ENCODE results near the gene GPC6.
A peak's percentile ranks its signal among the peaks of the same experiment; 100 is the strongest.

Gene GPC6

GRCh38 chr13:93522501-93522900, 295.9 kb downstream of the GPC6 start:
- no peak overlapping the region for H2BK12ac ChIP-seq (ENCODE audit: low read length in 2 of 2)
- H2BK120ac ChIP-seq (ENCODE audit: low read depth, low read length) = no peak overlapping the region
- peak overlapping the region; percentile 21 for H3K9ac ChIP-seq (ENCODE audit: low read length)
- no peak overlapping the region for H2AK5ac ChIP-seq (ENCODE audit: low read length, severe bottlenecking)
- H3K36me3 ChIP-seq (ENCODE audit: control insufficient read depth in 1 of 2, insufficient read depth in 2 of 2, low read depth in 1 of 2, low read length in 2 of 2) = no peaks in the 10 kb centered on the region
- H2BK15ac ChIP-seq (ENCODE audit: low read depth, poor library complexity, severe bottlenecking) = no peak overlapping the region
- no peak overlapping the region for H3K4ac ChIP-seq (ENCODE audit: low read depth in 1 of 2, low read length in 2 of 2)
- H3K27ac ChIP-seq (ENCODE audit: low read length, poor library complexity, severe bottlenecking) = peak overlapping the region; percentile 80
- H3K4me1 ChIP-seq (ENCODE audit: control insufficient read depth, insufficient read depth, low read depth, low read length) = no peaks in the 10 kb centered on the region
- H3K4me3 ChIP-seq (ENCODE audit: insufficient read depth in 1 of 2, low read depth in 1 of 2, low read length in 2 of 2) = no peak overlapping the region
- H2AFZ ChIP-seq (ENCODE audit: low read depth, low read length) = no peak overlapping the region
- no peaks in the 10 kb centered on the region for H3K79me1 ChIP-seq (replicated peaks; ENCODE audit: low read length, poor library complexity, severe bottlenecking)
- H3K9me3 ChIP-seq (ENCODE audit: control insufficient read depth, low read length) = no peaks in the 10 kb centered on the region
- H3K18ac ChIP-seq (ENCODE audit: low read depth in 1 of 2, low read length in 2 of 2) = no peak overlapping the region
- no peak overlapping the region for H4K8ac ChIP-seq (ENCODE audit: low read length)
- no peak overlapping the region for H3K14ac ChIP-seq (ENCODE audit: low read length in 2 of 2)
- H3K23ac ChIP-seq (ENCODE audit: low read length in 2 of 2) = no peak overlapping the region
- no peak for DNase-seq
- H3K4me2 ChIP-seq (ENCODE audit: low read length, poor library complexity, severe bottlenecking) = no peak overlapping the region
- H2BK5ac ChIP-seq (ENCODE audit: low read depth, low read length, poor library complexity, severe bottlenecking) = no peak overlapping the region
- 83% methylated on average over 3 of the region's 3 CpGs for WGBS
- H3K27me3 ChIP-seq (ENCODE audit: control insufficient read depth in 1 of 2, insufficient read depth in 1 of 2, low read length in 2 of 2) = no peaks in the 10 kb centered on the region
- no peak overlapping the region for H4K91ac ChIP-seq (ENCODE audit: low read length)

GRCh38 chr13:93525087-93525486, 298.5 kb downstream of the GPC6 start:
- peaks cover 2% of the 10 kb centered on the region for H3K79me1 ChIP-seq (replicated peaks; ENCODE audit: low read length, poor library complexity, severe bottlenecking)
- no peak overlapping the region for H4K8ac ChIP-seq (ENCODE audit: low read length)
- H2BK5ac ChIP-seq (ENCODE audit: low read depth, low read length, poor library complexity, severe bottlenecking) = no peak overlapping the region
- no peak overlapping the region for H3K18ac ChIP-seq (ENCODE audit: low read depth in 1 of 2, low read length in 2 of 2)
- no peak overlapping the region for H2BK15ac ChIP-seq (ENCODE audit: low read depth, poor library complexity, severe bottlenecking)
- no peak overlapping the region for H2BK12ac ChIP-seq (ENCODE audit: low read length in 2 of 2)
- H3K4me2 ChIP-seq (ENCODE audit: low read length, poor library complexity, severe bottlenecking) = no peak overlapping the region
- H3K4me3 ChIP-seq (ENCODE audit: insufficient read depth in 1 of 2, low read depth in 1 of 2, low read length in 2 of 2) = no peak overlapping the region
- H2BK120ac ChIP-seq (ENCODE audit: low read depth, low read length) = no peak overlapping the region
- H4K91ac ChIP-seq (ENCODE audit: low read length) = no peak overlapping the region
- DNase-seq = no peak
- H3K4me1 ChIP-seq (ENCODE audit: control insufficient read depth, insufficient read depth, low read depth, low read length) = no peaks in the 10 kb centered on the region
- H3K27me3 ChIP-seq (ENCODE audit: control insufficient read depth in 1 of 2, insufficient read depth in 1 of 2, low read length in 2 of 2) = no peaks in the 10 kb centered on the region
- no peaks in the 10 kb centered on the region for H3K9me3 ChIP-seq (ENCODE audit: control insufficient read depth, low read length)
- H3K27ac ChIP-seq (ENCODE audit: low read length, poor library complexity, severe bottlenecking) = no peak overlapping the region
- no peak overlapping the region for H2AK5ac ChIP-seq (ENCODE audit: low read length, severe bottlenecking)
- no peak overlapping the region for H3K14ac ChIP-seq (ENCODE audit: low read length in 2 of 2)
- no peak overlapping the region for H3K4ac ChIP-seq (ENCODE audit: low read depth in 1 of 2, low read length in 2 of 2)
- no peak overlapping the region for H3K9ac ChIP-seq (ENCODE audit: low read length)
- H2AFZ ChIP-seq (ENCODE audit: low read depth, low read length) = no peak overlapping the region
- no peak overlapping the region for H3K23ac ChIP-seq (ENCODE audit: low read length in 2 of 2)
- no peaks in the 10 kb centered on the region for H3K36me3 ChIP-seq (ENCODE audit: control insufficient read depth in 1 of 2, insufficient read depth in 2 of 2, low read depth in 1 of 2, low read length in 2 of 2)

GRCh38 chr13:93527748-93528297, 301.2 kb downstream of the GPC6 start:
- Histone ChIP-seq H2AK5ac (ENCODE audit: low read length, severe bottlenecking) (no peak overlapping the region), H3K9me3 (ENCODE audit: control insufficient read depth, low read length) (no peaks in the 10 kb centered on the region), H2AFZ (ENCODE audit: low read depth, low read length) (no peak overlapping the region), H3K27me3 (ENCODE audit: control insufficient read depth in 1 of 2, insufficient read depth in 1 of 2, low read length in 2 of 2) (no peaks in the 10 kb centered on the region), H3K9ac (ENCODE audit: low read length) (no peak overlapping the region), H3K23ac (ENCODE audit: low read length in 2 of 2) (no peak overlapping the region), H3K14ac (ENCODE audit: low read length in 2 of 2) (no peak overlapping the region), H2BK120ac (ENCODE audit: low read depth, low read length) (no peak overlapping the region), H2BK5ac (ENCODE audit: low read depth, low read length, poor library complexity, severe bottlenecking) (no peak overlapping the region), H4K8ac (ENCODE audit: low read length) (no peak overlapping the region), H2BK15ac (ENCODE audit: low read depth, poor library complexity, severe bottlenecking) (no peak overlapping the region), H3K4me2 (ENCODE audit: low read length, poor library complexity, severe bottlenecking) (no peak overlapping the region), H3K4ac (ENCODE audit: low read depth in 1 of 2, low read length in 2 of 2) (no peak overlapping the region), H3K36me3 (ENCODE audit: control insufficient read depth in 1 of 2, insufficient read depth in 2 of 2, low read depth in 1 of 2, low read length in 2 of 2) (no peaks in the 10 kb centered on the region), H3K4me1 (ENCODE audit: control insufficient read depth, insufficient read depth, low read depth, low read length) (no peaks in the 10 kb centered on the region), H2BK12ac (ENCODE audit: low read length in 2 of 2) (no peak overlapping the region), H3K18ac (ENCODE audit: low read depth in 1 of 2, low read length in 2 of 2) (no peak overlapping the region), H3K4me3 (ENCODE audit: insufficient read depth in 1 of 2, low read depth in 1 of 2, low read length in 2 of 2) (no peak overlapping the region), H4K91ac (ENCODE audit: low read length) (no peak overlapping the region), H3K79me1 (replicated peaks; ENCODE audit: low read length, poor library complexity, severe bottlenecking) (peaks cover 4% of the 10 kb centered on the region), H3K27ac (ENCODE audit: low read length, poor library complexity, severe bottlenecking) (no peak overlapping the region)
- DNase-seq = no peak
- WGBS = no CpG with 5 or more reads among the region's 2 CpGs

- Histone ChIP-seq H3K9me3 (ENCODE audit: control insufficient read depth, low read length) (no peaks in the 10 kb centered on the region), H2BK5ac (ENCODE audit: low read depth, low read length, poor library complexity, severe bottlenecking) (no peak overlapping the region), H2AFZ (ENCODE audit: low read depth, low read length) (no peak overlapping the region)
Measured at GRCh38 chr13:93529961-93530360, 303.4 kb downstream of the GPC6 start.

More at GRCh38 chr13:93529961-93530360, 303.4 kb downstream of the GPC6 start:
- DNase-seq = peak; percentile 66
- H3K4me1 ChIP-seq (ENCODE audit: control insufficient read depth, insufficient read depth, low read depth, low read length) = no peaks in the 10 kb centered on the region
- no peak overlapping the region for H3K4me3 ChIP-seq (ENCODE audit: insufficient read depth in 1 of 2, low read depth in 1 of 2, low read length in 2 of 2)
- no peak overlapping the region for H3K18ac ChIP-seq (ENCODE audit: low read depth in 1 of 2, low read length in 2 of 2)
- H3K27me3 ChIP-seq (ENCODE audit: control insufficient read depth in 1 of 2, insufficient read depth in 1 of 2, low read length in 2 of 2) = no peaks in the 10 kb centered on the region
- peaks cover 4% of the 10 kb centered on the region for H3K79me1 ChIP-seq (replicated peaks; ENCODE audit: low read length, poor library complexity, severe bottlenecking)
- no peak overlapping the region for H2AK5ac ChIP-seq (ENCODE audit: low read length, severe bottlenecking)
- no peak overlapping the region for H3K23ac ChIP-seq (ENCODE audit: low read length in 2 of 2)
- H2BK120ac ChIP-seq (ENCODE audit: low read depth, low read length) = no peak overlapping the region
- H3K36me3 ChIP-seq (ENCODE audit: control insufficient read depth in 1 of 2, insufficient read depth in 2 of 2, low read depth in 1 of 2, low read length in 2 of 2) = no peaks in the 10 kb centered on the region
- H3K14ac ChIP-seq (ENCODE audit: low read length in 2 of 2) = no peak overlapping the region
- H3K9ac ChIP-seq (ENCODE audit: low read length) = no peak overlapping the region
- no peak overlapping the region for H2BK12ac ChIP-seq (ENCODE audit: low read length in 2 of 2)
- no peak overlapping the region for H4K91ac ChIP-seq (ENCODE audit: low read length)
- H4K8ac ChIP-seq (ENCODE audit: low read length) = no peak overlapping the region
- no peak overlapping the region for H3K4ac ChIP-seq (ENCODE audit: low read depth in 1 of 2, low read length in 2 of 2)
- no peak overlapping the region for H3K4me2 ChIP-seq (ENCODE audit: low read length, poor library complexity, severe bottlenecking)
- 57% methylated on average over 2 of the region's 2 CpGs for WGBS
- H3K27ac ChIP-seq (ENCODE audit: low read length, poor library complexity, severe bottlenecking) = no peak overlapping the region
- no peak overlapping the region for H2BK15ac ChIP-seq (ENCODE audit: low read depth, poor library complexity, severe bottlenecking)

Measured in mesenchymal stem cell (in vitro differentiated cells and primary cell).